ENCODE measurements around the gene PARP3. TPM values are rescaled to one million over a fixed set of nuclear protein-coding genes. Genes with fewer than 3 reads are reported as not detected.
"Not testable (repeated sequence)": the region's sequence is repeated elsewhere in the genome, so short reads cannot be mapped to it uniquely, and the experiment has no call there.

Gene PARP3
- total RNA-seq, 1 experiment from 2014 or later, result 25.5 TPM

- peaks cover 3% of the 10 kb centered on the region for H3K27me3 Mint-ChIP-seq (ENCODE audit: insufficient read depth, unreplicated experiment)
These were observed 45.4 kb upstream of the PARP3 start for GRCh38 chr3:51896607-51897305.

GRCh38 chr3:51897391-51897790 lies 44.8 kb upstream of the PARP3 start:
- Mint-ChIP-seq H3K27ac (ENCODE audit: low read depth, unreplicated experiment) (no peak overlapping the region), H3K4me3 (ENCODE audit: unreplicated experiment) (no peak overlapping the region), H3K36me3 (ENCODE audit: insufficient read depth, unreplicated experiment) (no peaks in the 10 kb centered on the region), H3K9me3 (ENCODE audit: unreplicated experiment) (no peaks in the 10 kb centered on the region), H3K27me3 (ENCODE audit: insufficient read depth, unreplicated experiment) (no peaks in the 10 kb centered on the region), H3K4me1 (ENCODE audit: insufficient read depth, unreplicated experiment) (peaks cover 10% of the 10 kb centered on the region)
- DNase-seq (ENCODE audit: unreplicated experiment), result no peak
- BruUV-seq (replicated peaks), result no TSS peak
- intact Hi-C loops (cut with micrococcal nuclease), result no loop called here
- POLR2A ChIA-PET, result no interaction called here
- CTCF ChIA-PET, result interaction anchor here (0.6 kb wide), 1 partner anchor 554 kb away, joined by 3 read pairs; no protein-coding TSS in a partner anchor
- no peak for TF ChIP-seq CTCF (IDR thresholded peaks at IDR 0.05; ENCODE audit: unreplicated experiment)

More at GRCh38 chr3:51896607-51897305, 45.4 kb upstream of the PARP3 start:
- H3K4me1 Mint-ChIP-seq (ENCODE audit: insufficient read depth, unreplicated experiment), result peaks cover 7% of the 10 kb centered on the region
- POLR2A ChIA-PET, result no interaction called here
- CTCF ChIA-PET, result no interaction called here
- BruUV-seq (replicated peaks), result no TSS peak
- H3K36me3 Mint-ChIP-seq (ENCODE audit: insufficient read depth, unreplicated experiment), result no peaks in the 10 kb centered on the region
- TF ChIP-seq CTCF (IDR thresholded peaks at IDR 0.05; ENCODE audit: unreplicated experiment), result no peak
- intact Hi-C loops (cut with micrococcal nuclease), result no loop called here
- no peak overlapping the region for H3K4me3 Mint-ChIP-seq (ENCODE audit: unreplicated experiment)
- H3K27ac Mint-ChIP-seq (ENCODE audit: low read depth, unreplicated experiment), result no peak overlapping the region
- DNase-seq (ENCODE audit: unreplicated experiment), result peak; percentile 6
- H3K9me3 Mint-ChIP-seq (ENCODE audit: unreplicated experiment), result no peaks in the 10 kb centered on the region

- H3K9me3 Mint-ChIP-seq (ENCODE audit: unreplicated experiment); H3K4me3 Mint-ChIP-seq (ENCODE audit: unreplicated experiment); DNase-seq (ENCODE audit: unreplicated experiment); H3K27ac Mint-ChIP-seq (ENCODE audit: low read depth, unreplicated experiment); H3K27me3 Mint-ChIP-seq (ENCODE audit: insufficient read depth, unreplicated experiment); intact Hi-C loops (cut with micrococcal nuclease); POLR2A ChIA-PET; H3K36me3 Mint-ChIP-seq (ENCODE audit: insufficient read depth, unreplicated experiment); BruUV-seq (replicated peaks); CTCF ChIA-PET: not testable (repeated sequence)
- H3K4me1 Mint-ChIP-seq (ENCODE audit: insufficient read depth, unreplicated experiment), result peaks cover 14% of the 10 kb centered on the region
These were observed 42.1 kb upstream of the PARP3 start for GRCh38 chr3:51900043-51900442.

GRCh38 chr3:51902361-51902760 lies 39.8 kb upstream of the PARP3 start:
- H3K4me1 Mint-ChIP-seq (ENCODE audit: insufficient read depth, unreplicated experiment); H3K9me3 Mint-ChIP-seq (ENCODE audit: unreplicated experiment); POLR2A ChIA-PET; H3K36me3 Mint-ChIP-seq (ENCODE audit: insufficient read depth, unreplicated experiment); H3K27ac Mint-ChIP-seq (ENCODE audit: low read depth, unreplicated experiment); intact Hi-C loops (cut with micrococcal nuclease); BruUV-seq (replicated peaks); H3K4me3 Mint-ChIP-seq (ENCODE audit: unreplicated experiment); H3K27me3 Mint-ChIP-seq (ENCODE audit: insufficient read depth, unreplicated experiment): not testable (repeated sequence)
- DNase-seq (ENCODE audit: unreplicated experiment), result peak; percentile 72
- CTCF ChIA-PET, result interaction anchor here (0.7 kb wide), 1 partner anchor 10 kb away, joined by 3 read pairs; no protein-coding TSS in a partner anchor

- no peak for DNase-seq (ENCODE audit: unreplicated experiment)
- ChIA-PET CTCF (no interaction called here), POLR2A (no interaction called here)
- H3K27ac Mint-ChIP-seq (ENCODE audit: low read depth, unreplicated experiment), result no peak overlapping the region
- no peak overlapping the region for H3K4me3 Mint-ChIP-seq (ENCODE audit: unreplicated experiment)
- no peak for TF ChIP-seq CTCF (IDR thresholded peaks at IDR 0.05; ENCODE audit: unreplicated experiment)
- no peaks in the 10 kb centered on the region for H3K27me3 Mint-ChIP-seq (ENCODE audit: insufficient read depth, unreplicated experiment)
- H3K9me3 Mint-ChIP-seq (ENCODE audit: unreplicated experiment), result peaks cover 16% of the 10 kb centered on the region
- BruUV-seq (replicated peaks), result no TSS peak
- intact Hi-C loops (cut with micrococcal nuclease), result no loop called here
- peaks cover 11% of the 10 kb centered on the region for H3K36me3 Mint-ChIP-seq (ENCODE audit: insufficient read depth, unreplicated experiment)
- H3K4me1 Mint-ChIP-seq (ENCODE audit: insufficient read depth, unreplicated experiment), result peaks cover 7% of the 10 kb centered on the region
These were observed 37.9 kb upstream of the PARP3 start for GRCh38 chr3:51904034-51904823.
